SHP77 (cell line): ENCODE results near the gene DDX5.
A peak's percentile ranks its signal among the peaks of the same experiment; 100 is the strongest.
"Not testable (repeated sequence)": the region's sequence is repeated elsewhere in the genome, so short reads cannot be mapped to it uniquely, and the experiment has no call there.

ENCODE experiments used
- DNase-seq, 2 experiments: peaks; one replicate each; lab custom pipeline; 2025; lab: John Stamatoyannopoulos, UW

Gene DDX5

DNA sequence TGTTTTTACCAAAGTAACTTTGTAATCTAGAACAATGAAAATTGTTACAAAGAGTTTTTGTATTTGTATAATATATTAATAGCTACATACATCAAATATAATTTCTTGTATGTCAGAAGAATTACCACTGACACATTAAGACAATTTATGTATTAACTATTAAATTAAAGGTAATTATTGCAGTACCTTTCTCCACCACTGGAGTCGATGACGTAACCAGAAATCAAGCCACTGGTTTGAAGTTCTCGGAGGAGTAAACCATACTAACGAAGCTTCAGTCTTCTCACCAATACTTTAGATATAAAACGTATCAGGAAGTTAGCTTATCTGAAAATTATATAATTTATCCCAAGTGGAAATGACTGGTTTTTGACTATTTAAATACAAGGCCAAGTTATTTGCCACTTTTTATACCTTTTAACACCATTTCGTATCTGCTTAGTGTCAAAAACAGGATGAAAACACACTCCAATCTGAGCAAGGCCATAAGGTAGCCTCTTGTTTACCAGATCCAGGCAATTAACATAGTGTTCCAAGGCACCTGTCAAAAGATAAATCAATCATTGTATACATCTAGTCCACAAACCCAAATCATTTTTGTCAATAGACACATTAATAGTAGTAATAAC, 13.5 kb downstream of the DDX5 start:
- DNase-seq = no peak

GRCh38 chr17:64491994-64492393, 14.1 kb downstream of the DDX5 start:
- DNase-seq = no peak

DNA sequence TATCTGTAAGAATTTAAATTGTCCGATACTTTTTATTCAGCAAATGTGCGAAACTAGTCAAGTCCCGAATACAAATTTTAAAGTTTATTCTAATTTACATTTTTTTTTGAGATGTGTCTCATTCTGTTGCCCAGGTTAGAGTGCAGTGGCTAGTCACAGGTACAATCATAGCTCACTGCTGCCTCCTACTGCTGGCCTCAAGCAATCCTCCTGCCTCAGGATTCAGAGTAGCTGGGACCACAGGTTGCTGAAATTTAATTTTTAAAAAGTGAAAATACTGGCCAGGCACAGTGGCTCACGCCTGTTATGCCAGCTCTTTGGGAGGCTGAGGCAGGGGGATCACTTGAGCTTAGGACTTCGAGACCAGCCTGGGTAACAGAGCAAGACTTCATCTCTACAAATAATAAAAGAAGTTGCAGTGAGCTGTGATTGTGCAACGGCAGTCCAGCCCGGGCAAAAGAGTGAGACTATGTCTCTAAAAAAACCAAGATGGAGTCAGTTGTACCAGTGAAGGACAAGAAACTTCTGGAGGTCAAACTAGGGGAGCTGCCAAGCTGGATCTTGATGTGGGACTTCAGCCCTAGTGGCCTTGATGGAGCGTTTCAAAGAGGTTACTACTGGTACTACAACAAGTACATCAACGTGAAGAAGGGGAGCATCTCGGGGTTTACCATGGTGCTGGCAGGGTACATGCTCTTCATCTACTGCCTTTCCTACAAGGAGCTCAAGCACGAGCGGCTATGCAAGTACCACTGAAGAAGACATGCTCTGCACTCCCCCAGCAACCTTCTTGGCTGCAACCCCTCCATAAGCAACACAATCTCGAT, 14.8 kb downstream of the DDX5 start:
- DNase-seq = peak in 1 of 2 experiments; percentile 14

- DNase-seq = no peak
These were observed 17.8 kb downstream of the DDX5 start for GRCh38 chr17:64488301-64488700.

DNA sequence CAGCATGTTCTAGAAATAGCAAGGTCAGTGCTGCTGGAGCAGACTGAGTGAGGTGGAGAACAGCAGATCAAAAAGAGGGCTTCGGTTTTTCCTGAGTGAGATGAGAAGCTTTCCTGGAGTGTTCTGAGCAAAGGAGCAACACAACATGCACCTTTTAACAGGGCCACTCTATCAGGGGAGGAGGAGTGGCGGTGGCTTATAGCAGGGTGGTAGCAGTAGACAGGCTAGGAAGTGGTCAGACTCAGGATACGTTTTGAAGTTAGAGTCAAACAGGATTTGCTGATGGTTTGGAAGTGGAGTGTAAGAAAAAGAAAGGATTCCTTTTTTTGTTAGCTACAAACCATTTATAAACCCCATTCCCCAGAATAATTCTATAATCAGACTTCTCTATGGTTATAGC, 21.7 kb downstream of the DDX5 start:
- no peak for DNase-seq

DNA sequence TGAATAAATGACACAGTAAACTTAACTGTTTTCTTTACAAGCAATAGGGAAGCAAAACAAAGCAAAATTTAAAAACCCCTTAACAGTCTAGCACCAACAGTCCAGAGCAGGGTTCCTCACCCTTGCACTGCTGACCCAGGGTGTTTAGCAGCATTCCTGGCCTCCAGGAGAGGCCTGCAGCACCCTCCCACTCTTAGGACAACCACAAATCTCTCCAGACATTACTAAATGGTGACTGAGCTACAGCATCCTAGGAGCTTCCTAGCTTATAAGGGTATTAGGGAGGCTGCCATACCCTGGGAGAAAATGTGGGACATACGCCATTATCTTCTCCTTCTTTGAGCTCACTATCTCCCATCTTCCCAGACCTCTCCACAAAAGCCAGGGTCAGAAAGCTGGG, 25.1 kb downstream of the DDX5 start:
- no peak for DNase-seq

- no peak for DNase-seq
These were observed 28.2 kb downstream of the DDX5 start for GRCh38 chr17:64477849-64478248.

GRCh38 chr17:64472564-64472963, 33.5 kb downstream of the DDX5 start:
- DNase-seq = no peak

- DNase-seq = no peak
These were observed 34.6 kb downstream of the DDX5 start for GRCh38 chr17:64471440-64471839.

GRCh38 chr17:64470625-64471024, 35.5 kb downstream of the DDX5 start:
- no peak for DNase-seq

GRCh38 chr17:64466834-64467233, 39.3 kb downstream of the DDX5 start:
- DNase-seq = not testable (repeated sequence)

DNA sequence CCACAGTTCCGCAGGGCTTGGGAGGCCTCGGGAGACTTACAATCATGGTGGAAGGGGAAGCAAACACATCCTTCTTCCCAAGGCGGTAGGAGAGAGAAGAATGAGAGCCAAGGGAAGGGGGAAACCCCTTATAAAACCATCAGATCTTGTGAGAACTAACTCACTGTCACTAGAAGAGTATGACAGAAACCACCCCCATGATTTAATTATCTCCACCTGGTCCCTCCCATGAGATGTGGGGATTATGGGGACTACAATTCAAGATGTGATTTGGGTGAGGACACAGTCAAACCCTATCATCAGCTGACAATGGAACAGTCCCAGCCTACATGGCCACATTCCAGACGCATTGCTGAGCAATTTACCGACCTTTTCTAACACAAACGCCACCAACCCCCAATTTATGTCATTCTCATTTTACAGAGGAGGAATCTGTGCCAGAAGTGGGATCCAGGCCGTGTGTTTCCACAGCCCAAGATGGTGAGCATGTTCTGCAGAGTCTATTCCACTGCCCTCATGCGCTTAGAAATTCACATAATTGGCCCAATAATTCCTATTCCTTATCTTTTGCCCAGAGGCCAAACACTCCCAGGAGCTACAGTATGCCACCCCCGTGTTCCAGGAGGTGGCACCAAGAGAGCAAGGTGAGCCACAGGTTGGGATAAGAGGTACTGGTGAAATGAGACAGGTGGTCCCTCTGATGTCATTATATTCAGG, 39.9 kb downstream of the DDX5 start:
- DNase-seq = no peak

DNA sequence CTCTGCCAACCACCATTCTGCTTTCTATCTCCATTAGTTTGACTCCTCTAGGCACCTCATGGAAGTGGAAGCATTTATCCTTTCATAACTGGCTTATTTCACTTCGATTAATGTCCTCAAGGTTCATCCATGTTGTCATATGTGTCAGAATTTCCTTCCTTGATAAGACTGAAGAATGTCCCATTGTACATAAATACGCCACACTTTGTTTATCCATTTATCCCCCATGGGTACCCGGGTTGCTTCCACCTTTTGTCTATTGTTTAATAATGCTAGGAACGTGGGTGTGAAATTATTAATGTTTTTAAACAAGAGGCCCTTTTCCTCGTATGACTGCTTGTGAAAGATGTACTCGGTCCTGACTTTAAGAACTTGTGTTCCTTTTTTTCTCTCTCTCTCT, 44.3 kb downstream of the DDX5 start:
- no peak for DNase-seq

DNA sequence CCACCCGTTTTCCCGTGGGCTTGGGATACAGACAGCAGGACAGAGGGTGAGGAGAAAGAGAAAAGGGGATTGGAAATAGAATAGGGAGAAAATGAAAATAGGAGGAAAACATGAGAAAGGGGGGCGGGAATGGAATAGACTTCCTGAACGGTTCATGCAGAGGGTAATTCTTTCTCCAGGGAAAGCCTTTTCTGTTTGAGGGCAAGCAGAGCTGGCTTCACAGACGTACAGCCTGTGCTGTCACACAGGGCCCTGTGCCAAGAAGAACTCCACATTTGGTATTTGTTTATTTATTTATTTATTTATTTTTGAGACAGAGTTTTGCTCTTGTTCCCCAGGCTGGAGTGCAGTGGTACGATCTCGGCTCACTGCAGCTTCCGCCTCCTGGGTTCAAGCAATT, 45.1 kb downstream of the DDX5 start:
- no peak for DNase-seq

GRCh38 chr17:64459818-64460217, 46.3 kb downstream of the DDX5 start:
- not testable (repeated sequence) for DNase-seq

GRCh38 chr17:64459284-64459747, 46.8 kb downstream of the DDX5 start:
- no peak for DNase-seq

GRCh38 chr17:64458756-64459155, 47.3 kb downstream of the DDX5 start:
- DNase-seq = no peak

DNA sequence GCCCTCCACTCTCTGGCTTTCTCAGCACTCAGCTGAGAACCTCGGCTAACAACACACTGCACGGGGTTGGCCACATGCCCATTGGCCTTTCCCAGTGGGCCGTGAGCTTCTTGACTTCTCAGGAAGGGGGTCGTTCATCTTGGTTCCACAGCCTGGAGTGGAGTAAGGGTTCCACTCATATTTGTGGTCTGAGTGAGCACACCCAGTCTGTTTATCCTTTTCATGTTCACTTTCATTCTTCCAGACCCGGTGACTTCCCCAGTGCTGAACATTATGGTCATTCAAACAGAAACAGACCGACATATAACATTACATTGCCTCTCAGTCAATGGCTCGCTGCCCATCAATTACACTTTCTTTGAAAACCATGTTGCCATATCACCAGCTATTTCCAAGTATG, 48.9 kb downstream of the DDX5 start:
- DNase-seq = no peak

DNA sequence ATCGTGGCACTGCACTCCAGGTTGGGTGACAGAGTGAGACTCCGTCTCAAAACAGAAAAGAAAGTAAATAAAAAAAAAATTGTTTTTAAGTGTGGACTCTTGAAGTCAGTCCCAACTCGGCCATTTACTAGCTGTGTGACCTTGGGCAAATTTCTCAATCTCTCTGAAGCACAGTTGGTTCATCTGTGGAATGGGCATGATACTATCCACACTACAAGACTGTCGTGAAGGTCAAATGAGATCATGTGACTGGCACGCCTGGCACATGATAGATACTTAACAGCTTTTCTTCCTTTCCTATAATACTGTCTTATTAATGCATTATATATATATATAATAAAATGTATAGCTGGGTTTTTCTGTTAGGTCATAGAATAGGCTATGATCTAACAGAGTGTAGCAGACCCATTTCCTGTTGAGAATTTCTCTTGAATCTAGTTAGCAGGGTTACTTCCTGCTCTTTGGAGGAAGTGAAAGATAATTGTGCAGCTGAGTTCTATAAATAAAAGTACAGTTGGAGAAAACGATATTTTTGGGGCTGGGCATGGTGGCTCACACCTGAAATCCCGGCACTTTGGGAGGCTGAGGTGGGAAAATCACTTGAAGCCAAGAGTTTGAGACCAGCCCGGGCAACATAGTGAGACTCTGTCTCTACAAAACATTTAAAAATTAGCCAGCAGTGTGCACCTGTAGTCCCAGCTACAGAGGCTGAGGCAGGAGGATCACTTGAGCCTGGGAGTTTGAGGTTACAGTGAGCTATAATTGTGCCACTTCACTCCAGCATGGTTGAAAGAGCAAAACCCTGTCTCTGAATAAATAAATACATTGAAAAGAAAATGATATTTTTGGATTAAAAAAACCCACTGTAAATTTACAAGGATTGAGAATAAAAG, 49.9 kb downstream of the DDX5 start:
- no peak for DNase-seq

GRCh38 chr17:64449545-64449944, 56.5 kb downstream of the DDX5 start:
- DNase-seq = no peak

GRCh38 chr17:64448665-64449512, 57.2 kb downstream of the DDX5 start, which contains the start of gene MILR1:
TSS of gene MILR1 (plus strand) at chr17:64449115. CDS start at chr17:64449169, 54 bp downstream.
- DNase-seq = no peak
